Heart left ventricle (tissue), 16 donors: ENCODE results near the gene KRT71. TPM values are rescaled to one million over a fixed set of nuclear protein-coding genes. Genes with fewer than 3 reads are reported as not detected.

Source experiments
- ATAC-seq, 4 donors: fragments of 200-7000 bp; cut with Tn5 transposase; one replicate each; pipeline ENCODE4 v1.9.1; 2020 to 2022; ENCODE audit warnings: moderate library complexity in 4 of 4, mild to moderate bottlenecking in 3 of 4, moderate number of reproducible peaks in 1 of 4
- DNase-seq, 5 donors: peaks; one replicate each; pipeline ENCODE4 v3.0.0-alpha.2; 2020
- H3K27ac ChIP-seq, 12 donors: fragments of 200-600 bp; sonication (generic) in 4 of 12; one replicate each; pipeline versions ENCODE4 v1.5.0 to v1.8.0; 2016 to 2022; ENCODE audit warnings: mild to moderate bottlenecking in 2 of 12
- H3K27me3 ChIP-seq, 9 donors: fragments of 200-600 bp; sonication (generic) in 2 of 9; one replicate each; pipeline versions ENCODE4 v1.5.1 to v1.8.0; 2016 to 2022; ENCODE audit warnings: mild to moderate bottlenecking in 3 of 9
- H3K36me3 ChIP-seq, 9 donors: fragments of 200-600 bp; sonication (generic) in 2 of 9; one replicate each; pipeline versions ENCODE4 v1.5.0 to v1.8.0; 2018 to 2022; ENCODE audit warnings: mild to moderate bottlenecking in 2 of 9
- H3K4me1 ChIP-seq, 12 donors: fragments of 200-600 bp; sonication (generic) in 4 of 12; one replicate each; pipeline versions ENCODE4 v1.5.0 to v1.8.0; 2016 to 2022; ENCODE audit warnings: mild to moderate bottlenecking in 3 of 12
- H3K4me3 ChIP-seq, 12 donors: fragments of 200-600 bp; sonication (generic) in 4 of 12; one replicate each; pipeline versions ENCODE4 v1.5.0 to v1.8.0; 2017 to 2022; ENCODE audit warnings: mild to moderate bottlenecking in 9 of 12, moderate library complexity in 4 of 12
- H3K9me3 ChIP-seq, 12 donors: fragments of 200-600 bp; sonication (generic) in 4 of 12; one replicate each; pipeline versions ENCODE4 v1.5.0 to v1.8.0; 2016 to 2022; ENCODE audit warnings: mild to moderate bottlenecking in 1 of 12
- CTCF ChIP-seq, 12 donors: fragments of 200-600 bp; sonication (generic) in 4 of 12; IDR thresholded peaks; one replicate each; pipeline versions ENCODE4 v1.5.0 to v1.8.0; 2018 to 2022; ENCODE audit warnings: antibody characterized with exemption in 12 of 12, mild to moderate bottlenecking in 5 of 12
- POLR2A ChIP-seq, 2 donors: fragments of 450-650 bp; IDR thresholded peaks; one replicate each; pipeline ENCODE4 v1.6.1; 2017; ENCODE audit warnings: antibody characterized with exemption in 2 of 2, mild to moderate bottlenecking in 2 of 2, moderate library complexity in 2 of 2
- WGBS, 4 donors: extraction: QIAGEN DNeasy Blood & Tissue Kit in 2 of 4; methylation state at CpG; one replicate each; pipeline versions ENCODE4 v1.1.5 to v1.1.7; 2013 to 2018; 5-methylcytosine and 5-hydroxymethylcytosine counted together
- intact Hi-C, 10 donors: fragments of 100-400 bp; cut with DNase I; formaldehyde crosslinking; loops; one replicate each; pipeline versions ENCODE4 v1.11.1 to v1.14.2; 2022
- polyA plus RNA-seq, 2 donors: library from polyadenylated mRNA; stranded (reverse); fragments of 200-250 nt; gene quantifications; one replicate each; pipeline ENCODE4 v1.2.3, GENCODE V29; 2013
- total RNA-seq, 9 donors: library from RNA; depleted of rRNA in 2 of 9; stranded (reverse); fragments of >200 nt in 2 of 9; fragmentation: NEBNext Ultra II Directional in 3 of 9; extraction: Animal tissue kit (Norgen Biotek cat#: 25700) in 3 of 9; gene quantifications; one replicate each; pipeline versions ENCODE4 v1.1.0 to v1.2.4, GENCODE V29; 2016 to 2023
- donor health status: ischemic (EF 13 %, LVEDD 7.1; RV severe dilation, severe dysfunction).
- donor health status: healthy with polysubstance abuse.
- donor health status: DM: no; HTN: yes; CAD: no.
- donor health status: DM: no; HTN: no; CAD: no.
- donor health status: ischemic (EF 25% LVEDD 6.9; RV normal size, moderate dysfunction).
- donor health status: ischemic (EF 25% LVEDD 5.7; RV mildly dilated, moderate dysfunction).
- donor health status: healthy.
- donor health status: DM: yes; HTN: yes; CAD: no.
- donor health status: ischemic (EF 35%, LVEDD 5.7; RV mildly dilated, moderate dysfunction).
- donor health status: nonischemic (EF 11% LVEDD 7.7; RV severe dilation, severe dysfunction).
- donor health status: DM: yes; HTN: yes; CAD: no.
- donor health status: PGD.
- donor health status: ischemic (EF 29% LVEDD 5.4; RV normal size, mild dysfunction).
- donor health status: nonischemic (EF 23%, LVEDD 6.1; RV moderate dilation, normal function).

The KRT71 gene
- total and polyA plus RNA-seq, 11 donors = not detected

GRCh38 chr12:52573306-52573705 is 20.4 kb upstream of the KRT71 start:
- Histone ChIP-seq H3K27ac (no peak overlapping the region), H3K36me3 (no peaks in the 10 kb centered on the region), H3K27me3 (peaks cover 0 to 32% (median 5%) of the 10 kb centered on the region in 9 donors), H3K9me3 (no peaks in the 10 kb centered on the region), H3K4me1 (no peaks in the 10 kb centered on the region), H3K4me3 (no peak overlapping the region)
- WGBS, 4 donors = 91 to 94% (median 94%) methylated on average over 15 of the region's 15 CpGs
- no peak for DNase-seq
- no peak for ATAC-seq
- no peak for TF ChIP-seq POLR2A (IDR thresholded peaks at IDR 0.05)
- intact Hi-C loops = loop anchor here in 2 of 10 donors (10.0 kb wide), 1 partner anchor 199 kb away; no protein-coding TSS in a partner anchor

GRCh38 chr12:52570511-52570910 is 17.6 kb upstream of the KRT71 start:
- intact Hi-C loops = loop anchor here in 2 of 10 donors (10.0 kb wide), 1 partner anchor 196 kb away; no protein-coding TSS in a partner anchor
- H3K9me3 ChIP-seq = no peaks in the 10 kb centered on the region
- H3K4me3 ChIP-seq = no peak overlapping the region
- WGBS, 4 donors = 94 to 96% (median 95%) methylated on average over 10 of the region's 10 CpGs
- no peak for DNase-seq
- H3K36me3 ChIP-seq = no peaks in the 10 kb centered on the region
- H3K27me3 ChIP-seq = peaks cover 0 to 42% (median 5%) of the 10 kb centered on the region in 9 donors
- H3K27ac ChIP-seq = no peak overlapping the region
- peaks cover 0 to 19% (median 0%) of the 10 kb centered on the region in 12 donors for H3K4me1 ChIP-seq
- no peak for ATAC-seq
- TF ChIP-seq CTCF (IDR thresholded peaks at IDR 0.05) = no peak
- no peak for TF ChIP-seq POLR2A (IDR thresholded peaks at IDR 0.05)

GRCh38 chr12:52568111-52568510 is 15.2 kb upstream of the KRT71 start:
- intact Hi-C loops = no loop called here
- peaks cover 0 to 38% (median 0%) of the 10 kb centered on the region in 9 donors for H3K27me3 ChIP-seq
- 85 to 96% (median 89%) methylated on average over 12 of the region's 12 CpGs for WGBS, 4 donors
- H3K9me3 ChIP-seq = no peaks in the 10 kb centered on the region
- DNase-seq (no peak), ATAC-seq (no peak)
- no peaks in the 10 kb centered on the region for H3K36me3 ChIP-seq
- TF ChIP-seq CTCF (IDR thresholded peaks at IDR 0.05) (no peak), POLR2A (IDR thresholded peaks at IDR 0.05) (no peak)
- no peak overlapping the region for H3K4me3 ChIP-seq
- no peak overlapping the region for H3K27ac ChIP-seq
- peaks cover 0 to 19% (median 0%) of the 10 kb centered on the region in 12 donors for H3K4me1 ChIP-seq

- Histone ChIP-seq H3K27ac (peak overlapping the region in 2 of 12 donors; percentile 39 to 65), H3K36me3 (no peaks in the 10 kb centered on the region), H3K27me3 (peaks cover 0 to 33% (median 0%) of the 10 kb centered on the region in 9 donors), H3K9me3 (no peaks in the 10 kb centered on the region), H3K4me1 (peaks cover 0 to 19% (median 0%) of the 10 kb centered on the region in 12 donors), H3K4me3 (no peak overlapping the region)
- WGBS, 4 donors = 20 to 32% (median 26%) methylated on average over 2 to 8 of the region's 8 CpGs
- ATAC-seq (peak; percentile 90 to 98 (median 98)), DNase-seq (peak; percentile 30 to 81 (median 76))
- intact Hi-C loops = no loop called here
- no peak for TF ChIP-seq CTCF (IDR thresholded peaks at IDR 0.05)
- no peak for TF ChIP-seq POLR2A (IDR thresholded peaks at IDR 0.05)
Observed at GRCh38 chr12:52566847-52567291, 13.9 kb upstream of the KRT71 start.

GRCh38 chr12:52564582-52564981 is 11.6 kb upstream of the KRT71 start:
- no peak overlapping the region for H3K4me3 ChIP-seq
- intact Hi-C loops = no loop called here
- H3K27ac ChIP-seq = no peak overlapping the region
- peaks cover 0 to 19% (median 0%) of the 10 kb centered on the region in 12 donors for H3K4me1 ChIP-seq
- no peak for TF ChIP-seq CTCF (IDR thresholded peaks at IDR 0.05)
- no peak for TF ChIP-seq POLR2A (IDR thresholded peaks at IDR 0.05)
- ATAC-seq (no peak), DNase-seq (no peak)
- H3K27me3 ChIP-seq = peaks cover 0 to 20% (median 0%) of the 10 kb centered on the region in 9 donors
- 33 to 60% (median 43%) methylated on average over 1 of the region's 1 CpG for WGBS, 4 donors
- H3K9me3 ChIP-seq = no peaks in the 10 kb centered on the region
- no peaks in the 10 kb centered on the region for H3K36me3 ChIP-seq
